HG03342 (cell line): Measurements from ENCODE around the gene METTL4.

Experiments used
- ATAC-seq: cut with Tn5 transposase; IDR thresholded peaks from one replicate; pipeline ENCODE4 v1.9.1; 2021; ENCODE audit warnings: mild to moderate bottlenecking, moderate library complexity; ENCODE audit not compliant: unreplicated experiment

METTL4 gene

DNA sequence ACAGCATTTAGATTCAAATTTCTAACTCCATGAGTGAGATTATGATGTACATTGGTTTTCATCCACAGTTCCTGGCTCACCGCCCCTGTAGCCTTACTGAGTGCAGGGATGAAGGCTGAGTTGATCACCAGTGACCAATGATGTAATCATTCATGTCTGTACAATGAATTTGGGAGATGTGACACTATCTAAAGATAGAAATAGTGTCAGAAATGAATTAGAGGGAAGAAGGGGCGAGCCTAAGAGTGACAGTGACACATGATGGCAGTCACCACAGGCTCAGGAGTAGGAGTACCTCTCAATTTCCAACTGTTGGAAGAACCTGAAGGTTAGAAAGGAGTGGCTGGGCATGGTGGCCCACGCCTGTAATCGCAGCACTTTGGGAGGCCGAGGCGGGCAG lies 3.2 kb downstream of the METTL4 start:
- no peak for ATAC-seq

DNA sequence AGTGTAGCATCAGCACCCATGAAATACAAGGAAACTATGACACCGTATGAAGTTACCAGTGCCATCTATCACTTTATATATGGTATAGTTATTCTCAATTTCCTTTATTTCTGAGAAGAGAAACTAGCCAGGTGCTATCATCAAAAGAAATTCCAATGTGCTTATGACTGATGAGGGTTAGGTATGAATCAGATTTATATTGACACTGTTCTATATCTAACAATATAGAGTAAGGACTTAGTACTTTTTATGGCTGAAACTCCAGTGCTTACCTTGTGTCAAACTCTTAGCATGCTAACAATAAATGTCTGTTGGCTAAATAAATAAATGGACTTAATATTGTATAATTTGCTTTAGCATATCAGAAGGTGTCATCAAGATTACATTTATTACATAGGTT lies 6.9 kb downstream of the METTL4 start:
- ATAC-seq = no peak

DNA sequence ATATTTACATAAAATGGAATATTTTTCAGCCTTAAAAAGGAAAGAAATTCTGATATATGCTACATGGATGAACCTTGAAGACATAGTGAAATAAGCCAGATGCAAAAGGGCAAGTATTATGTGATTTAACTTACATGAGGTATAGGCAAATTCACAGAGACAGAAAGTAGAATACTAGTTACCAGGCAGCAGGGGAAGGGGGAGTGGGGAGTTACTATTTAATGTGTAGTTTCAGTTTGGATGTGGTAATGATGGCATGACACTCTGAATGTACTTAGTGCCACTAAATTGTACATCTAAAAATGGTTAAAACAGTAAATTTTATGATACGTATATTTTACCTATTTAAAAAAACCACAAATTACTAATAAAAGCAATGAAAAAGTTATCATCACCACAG lies 12.1 kb downstream of the METTL4 start:
- ATAC-seq = no peak

DNA sequence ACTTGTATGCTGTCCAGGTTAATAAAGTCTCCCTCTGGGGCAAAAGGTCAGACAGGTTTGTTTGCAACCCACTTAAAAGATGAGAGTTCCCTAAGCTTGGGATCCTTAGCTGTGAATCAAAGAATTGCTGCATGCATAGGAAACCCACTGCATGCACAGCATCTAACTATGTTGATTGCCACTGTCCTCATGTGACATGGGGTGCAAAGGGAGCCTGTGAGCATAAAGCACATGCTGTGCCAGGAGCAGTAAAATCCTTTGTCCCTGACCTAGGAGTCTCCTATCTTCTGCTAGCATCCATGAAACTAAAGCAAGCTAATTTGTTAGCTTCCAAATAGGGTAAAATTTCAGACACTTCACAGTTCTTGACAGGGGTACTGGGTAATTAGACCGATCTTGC lies 13.8 kb downstream of the METTL4 start:
- no peak for ATAC-seq

DNA sequence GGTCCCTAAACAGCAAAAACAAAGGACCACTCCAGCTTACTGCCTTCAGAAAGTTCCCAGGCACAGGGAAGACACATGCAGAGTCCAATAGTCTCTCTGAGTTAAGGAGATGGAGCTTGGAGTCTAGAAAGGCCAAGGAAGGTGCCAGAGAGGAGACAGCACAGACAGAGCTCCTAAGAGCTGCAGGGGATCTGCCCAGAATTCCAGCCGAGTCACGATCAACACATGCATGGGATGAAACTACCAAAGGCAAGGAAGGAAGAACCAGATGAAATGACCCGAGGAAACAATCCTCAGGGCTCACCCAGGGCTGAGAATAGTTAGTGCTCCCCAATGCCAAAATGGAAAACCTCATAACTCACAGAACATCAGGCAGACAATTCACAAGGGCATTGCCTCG lies 15.4 kb downstream of the METTL4 start:
- no peak for ATAC-seq

DNA sequence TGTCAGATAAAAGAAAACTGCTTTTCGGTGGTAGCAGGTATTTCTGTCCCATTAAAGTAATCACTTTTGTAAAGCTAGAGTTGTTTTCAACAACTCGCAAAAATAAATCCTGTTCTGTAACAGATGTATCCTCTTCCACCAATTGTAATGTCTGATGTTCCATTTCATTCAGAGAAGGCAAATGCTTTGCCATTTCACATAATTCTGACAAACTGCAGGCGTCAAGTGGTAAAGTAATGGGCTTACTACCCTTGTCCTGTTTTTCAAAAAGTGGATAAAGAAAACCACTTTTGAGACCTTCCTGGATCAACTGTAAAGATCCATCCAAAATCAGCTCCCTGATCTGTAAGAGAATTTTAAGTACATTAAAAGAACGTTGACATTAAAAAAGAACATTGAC lies 16.6 kb downstream of the METTL4 start:
- ATAC-seq = no peak

DNA sequence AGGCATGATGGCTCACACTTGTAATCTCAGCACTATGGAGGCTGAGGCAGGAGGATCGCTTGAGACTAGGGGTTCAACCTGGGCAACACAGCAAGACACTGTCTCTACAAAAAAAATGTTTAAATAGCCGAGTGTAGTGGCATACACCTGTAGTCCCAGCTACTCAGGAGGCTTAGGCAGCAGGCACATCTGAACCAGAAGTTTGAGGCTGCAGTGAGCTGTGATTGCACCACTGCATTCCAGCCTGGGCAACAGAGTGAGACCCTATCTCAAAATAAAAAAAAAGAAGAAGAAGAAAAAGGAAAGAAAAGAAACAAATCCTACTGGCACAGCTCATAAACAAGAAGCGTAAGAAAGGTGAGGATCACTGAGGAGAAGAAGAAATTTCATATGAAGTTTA lies 19.9 kb downstream of the METTL4 start:
- ATAC-seq = no peak

DNA sequence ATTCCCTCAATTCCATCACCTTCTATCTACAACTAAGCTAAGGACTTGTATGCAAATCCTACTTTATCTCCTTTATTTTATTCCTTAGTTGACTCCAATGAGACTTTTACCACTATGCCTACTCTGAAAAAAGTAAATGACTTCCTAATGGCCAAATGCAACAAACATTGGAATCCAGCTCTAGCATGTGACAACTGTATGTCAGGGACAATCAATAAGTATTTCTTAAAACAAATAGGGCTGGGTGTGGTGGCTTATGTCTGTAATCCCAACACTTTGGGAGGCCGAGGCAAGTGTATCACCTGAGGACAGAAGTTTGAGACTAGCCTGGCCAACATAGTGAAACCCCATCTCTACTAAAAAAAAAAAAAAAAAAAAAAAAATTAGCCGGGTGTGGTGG lies 21.8 kb downstream of the METTL4 start:
- ATAC-seq = no peak

DNA sequence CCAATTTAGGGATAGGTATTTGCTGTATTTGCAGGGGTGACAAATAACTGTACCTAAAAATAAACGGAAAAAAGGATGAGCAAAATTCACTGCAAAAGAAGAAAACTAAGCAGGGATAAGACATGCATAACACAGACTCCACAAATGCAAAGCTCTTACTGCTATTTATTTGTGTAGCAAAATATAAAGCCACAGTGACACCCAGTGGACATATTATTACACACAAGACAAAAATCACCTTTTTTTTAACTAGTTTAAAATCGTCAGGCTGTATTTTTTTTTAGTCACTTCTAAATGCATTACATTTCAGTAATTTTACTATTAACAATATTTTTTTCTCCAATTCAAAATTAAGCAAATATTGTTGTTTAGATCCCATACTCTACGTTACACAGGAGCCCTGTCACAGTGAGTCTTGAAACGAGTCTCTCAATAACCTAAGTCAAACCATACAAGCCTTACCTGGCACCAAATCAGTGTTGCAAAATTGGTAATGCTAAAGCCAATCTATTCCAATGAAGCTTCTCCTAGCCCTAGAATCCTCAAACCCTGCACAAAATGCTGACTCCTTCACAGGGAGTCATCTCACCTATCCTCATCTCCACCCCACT lies 23.7 kb downstream of the METTL4 start:
- peak; percentile 54 for ATAC-seq

DNA sequence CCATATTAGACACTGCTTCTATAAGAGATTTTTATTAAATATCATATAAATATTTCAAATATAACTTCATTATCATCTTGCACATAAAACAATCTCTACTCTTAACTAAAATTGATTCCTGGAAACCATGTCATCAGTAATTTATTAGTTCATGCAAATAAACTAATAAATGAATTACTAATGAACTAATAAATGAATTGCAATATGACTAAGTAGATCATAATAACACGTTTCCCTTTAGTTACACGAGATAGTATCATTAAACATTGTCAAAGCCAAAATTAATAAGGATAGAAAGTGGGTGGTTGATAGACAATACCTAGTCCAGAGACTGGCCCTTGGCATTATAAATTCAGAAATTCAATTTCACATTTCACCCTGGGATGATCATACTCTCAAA lies 26.1 kb downstream of the METTL4 start:
- no peak for ATAC-seq

DNA sequence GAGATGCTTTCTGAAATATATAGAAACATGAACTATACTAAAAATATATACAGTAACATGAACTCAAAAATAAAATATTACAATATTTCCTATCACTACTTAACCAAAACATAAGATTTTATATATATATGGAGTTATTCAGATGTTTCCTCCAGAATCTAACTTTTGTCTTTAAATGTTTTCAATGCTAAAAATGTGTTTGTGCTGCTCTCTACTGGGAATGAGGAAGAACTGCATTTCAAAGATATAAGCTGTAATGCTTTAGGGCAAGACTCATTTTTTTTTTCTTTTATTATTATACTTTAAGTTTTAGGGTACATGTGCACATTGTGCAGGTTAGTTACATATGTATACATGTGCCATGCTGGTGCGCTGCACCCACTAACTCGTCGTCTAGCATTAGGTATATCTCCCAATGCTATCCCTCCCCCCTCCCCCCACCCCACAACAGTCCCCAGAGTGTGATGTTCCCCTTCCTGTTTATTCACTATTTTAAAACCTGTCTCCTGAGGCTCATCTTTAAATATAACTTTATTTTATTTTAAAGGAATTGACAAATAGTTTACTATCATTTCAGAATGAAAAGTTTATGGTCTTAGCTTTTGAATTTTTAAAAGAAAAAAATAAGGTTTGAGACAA lies 29.3 kb downstream of the METTL4 start:
- ATAC-seq = peak; percentile 77

DNA sequence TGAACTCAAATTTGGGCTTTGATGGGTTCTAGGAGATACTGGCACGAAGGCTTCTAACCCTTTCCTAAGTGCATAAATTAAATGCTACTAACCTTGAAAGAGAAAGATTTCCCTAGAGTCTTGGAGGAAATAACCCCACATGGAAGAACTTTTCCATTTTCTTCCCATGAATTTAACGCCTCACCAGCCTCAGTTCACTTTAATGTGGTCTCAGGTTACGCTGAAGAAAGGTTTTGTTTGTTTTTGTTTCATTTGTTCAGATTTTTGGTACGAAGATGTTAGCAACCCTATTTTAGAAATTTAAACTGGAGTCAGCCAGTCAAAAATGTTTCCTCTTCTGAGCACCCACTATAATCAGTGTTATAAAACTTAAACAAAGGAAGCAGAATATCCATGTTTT lies 30.7 kb downstream of the METTL4 start:
- no peak for ATAC-seq

DNA sequence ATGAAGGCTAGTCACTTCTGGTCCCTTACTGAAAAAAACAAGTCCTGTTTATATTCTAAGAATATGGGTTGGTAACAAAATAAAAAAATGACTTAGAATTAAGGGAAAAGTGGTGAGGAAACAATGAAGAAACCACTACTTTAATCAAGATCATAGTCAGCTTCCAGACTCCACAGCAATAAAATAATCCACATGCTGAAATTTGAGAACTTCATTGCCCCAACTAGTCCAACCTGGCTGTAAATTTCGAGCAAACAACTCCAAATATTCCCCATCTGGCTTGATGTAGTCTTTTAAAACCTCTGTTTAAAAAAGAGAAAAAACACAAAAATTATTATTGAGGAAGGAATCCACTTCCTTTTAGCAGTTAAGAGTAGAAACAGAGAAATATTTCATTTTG lies 32.5 kb downstream of the METTL4 start:
- ATAC-seq = no peak

DNA sequence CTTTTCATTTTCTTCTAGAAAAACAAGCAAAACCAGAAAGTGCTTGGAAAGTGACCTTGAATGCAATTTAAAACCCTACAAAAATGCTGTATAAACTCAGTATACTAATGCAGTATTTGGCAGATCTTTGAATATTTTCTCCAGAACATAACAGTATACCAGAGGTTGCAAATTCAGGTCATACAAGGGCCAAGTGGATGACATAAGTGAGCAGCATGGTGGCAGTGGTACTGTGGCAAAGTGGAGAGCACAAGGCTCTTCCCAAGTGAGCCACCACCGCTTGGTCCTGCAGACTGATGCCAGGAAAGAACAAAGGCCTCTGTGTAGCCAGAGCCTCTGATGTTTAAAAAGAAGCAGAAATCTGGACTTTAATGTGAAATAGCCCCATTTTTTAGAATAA lies 33.1 kb downstream of the METTL4 start:
- ATAC-seq = no peak

DNA sequence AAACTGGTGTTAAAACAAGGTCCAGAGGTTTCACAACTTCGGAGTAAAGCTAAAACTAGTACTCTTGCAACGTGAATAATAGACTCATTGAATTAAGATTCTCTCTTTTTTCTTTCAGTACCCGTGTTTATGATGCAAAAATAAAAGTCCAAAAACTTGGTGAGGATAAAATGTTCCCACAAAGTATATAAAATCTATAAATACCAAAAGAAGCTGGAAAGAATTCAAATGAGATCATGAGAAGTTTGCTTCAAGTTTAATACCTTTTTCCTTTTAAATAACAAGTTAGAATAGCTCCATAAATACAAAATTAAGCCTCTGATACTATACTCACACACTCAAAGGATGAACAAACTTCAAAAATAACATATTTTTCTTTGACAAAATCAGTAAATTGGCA lies 34.0 kb downstream of the METTL4 start:
- ATAC-seq = no peak

DNA sequence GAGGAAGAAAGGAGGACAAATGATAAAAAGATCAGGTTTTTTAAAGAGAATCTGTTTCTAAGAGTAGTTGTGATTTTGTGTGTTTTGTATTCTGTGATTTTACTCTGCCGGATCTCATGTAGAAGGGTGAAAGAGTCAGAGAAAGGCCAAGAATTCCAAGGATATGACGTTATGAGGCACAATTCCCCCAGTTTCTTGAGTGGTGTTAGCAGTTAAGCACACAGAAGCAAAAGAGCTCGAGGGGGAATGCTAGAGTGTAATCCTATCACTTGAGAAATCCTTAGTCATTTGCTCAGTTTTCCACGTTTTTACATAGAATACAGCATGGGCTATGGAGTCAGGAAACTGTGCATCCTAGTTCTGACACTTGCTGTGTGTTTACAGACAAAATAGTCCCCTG lies 34.8 kb downstream of the METTL4 start:
- ATAC-seq = no peak

DNA sequence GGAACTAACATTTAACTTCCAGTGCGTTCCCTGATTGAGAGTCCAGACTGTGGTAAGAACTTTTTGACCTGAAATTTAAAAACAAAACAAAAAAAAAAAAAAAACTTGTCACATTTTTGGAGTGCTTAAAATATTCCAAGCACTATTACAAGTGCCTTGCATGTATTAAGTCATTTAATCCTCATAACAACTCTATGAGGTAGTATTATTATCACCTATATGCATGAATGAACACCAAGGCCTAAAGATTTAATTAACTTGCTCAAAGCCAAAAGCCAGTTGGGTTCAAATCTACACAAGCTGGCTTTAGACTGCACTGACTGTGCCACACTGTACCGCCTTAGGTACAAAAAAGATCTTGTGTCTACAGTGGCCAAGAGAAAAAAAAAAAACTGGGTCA lies 35.2 kb downstream of the METTL4 start:
- ATAC-seq = no peak

DNA sequence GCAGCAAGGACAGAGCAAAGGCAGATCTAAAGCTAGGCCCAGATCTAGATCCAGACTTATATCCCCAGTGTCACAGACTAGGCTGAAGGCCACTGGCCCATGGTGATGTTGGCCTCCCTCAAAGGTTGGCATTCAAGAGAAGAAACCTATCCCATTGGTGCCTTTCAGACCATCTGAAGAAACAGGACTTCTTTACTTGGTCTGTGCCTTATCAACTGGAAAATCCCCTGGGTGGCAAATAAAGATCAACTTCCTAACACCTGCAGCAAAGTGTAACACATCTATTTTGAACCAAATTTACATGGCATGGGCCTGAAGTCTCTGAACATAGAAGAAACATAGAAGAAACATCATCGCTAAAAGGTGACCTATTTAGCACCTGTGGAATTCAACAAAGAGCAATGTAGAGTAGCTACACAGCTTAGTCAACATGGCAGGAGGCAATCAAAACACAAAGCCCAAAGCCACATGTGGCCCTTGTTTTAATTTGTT lies 35.8 kb downstream of the METTL4 start:
- ATAC-seq = no peak

DNA sequence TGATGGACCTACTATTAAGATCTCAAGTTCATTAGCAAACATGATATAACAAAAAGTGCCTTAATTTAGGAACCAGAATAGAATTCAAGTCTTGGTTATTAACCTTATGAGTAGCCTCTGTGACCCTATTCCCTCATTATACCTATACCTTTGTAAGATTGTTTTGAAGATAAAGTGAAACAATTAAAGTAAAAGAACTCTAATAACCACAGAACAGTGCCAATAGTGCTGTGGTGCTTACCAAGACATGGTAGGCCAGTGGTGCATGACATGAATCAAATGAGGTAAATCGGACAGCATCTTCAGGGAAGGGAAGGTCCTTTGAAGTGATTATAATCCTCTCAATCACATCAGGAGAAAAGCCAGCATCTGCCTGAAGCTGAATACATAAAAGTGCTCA lies 36.4 kb downstream of the METTL4 start:
- ATAC-seq = no peak

DNA sequence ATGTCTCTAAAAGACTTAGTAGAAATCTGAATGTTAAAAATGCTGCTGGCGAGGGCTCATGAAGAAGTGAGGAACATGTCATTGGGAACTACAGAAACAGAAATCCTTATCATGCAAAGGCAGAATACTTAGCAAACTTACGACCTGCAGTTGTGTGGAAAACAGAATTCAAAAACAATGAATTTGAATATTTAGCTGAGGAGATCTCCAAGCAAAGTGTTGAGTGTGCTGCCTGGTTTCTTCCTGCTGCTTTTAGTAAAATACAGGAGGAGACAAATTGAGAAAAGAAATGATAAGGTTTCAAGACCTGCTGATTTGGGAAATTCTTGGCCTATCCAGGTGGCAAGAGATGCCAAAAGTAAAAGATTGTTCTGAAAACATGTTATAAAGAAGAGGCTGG lies 38.5 kb downstream of the METTL4 start:
- no peak for ATAC-seq

DNA sequence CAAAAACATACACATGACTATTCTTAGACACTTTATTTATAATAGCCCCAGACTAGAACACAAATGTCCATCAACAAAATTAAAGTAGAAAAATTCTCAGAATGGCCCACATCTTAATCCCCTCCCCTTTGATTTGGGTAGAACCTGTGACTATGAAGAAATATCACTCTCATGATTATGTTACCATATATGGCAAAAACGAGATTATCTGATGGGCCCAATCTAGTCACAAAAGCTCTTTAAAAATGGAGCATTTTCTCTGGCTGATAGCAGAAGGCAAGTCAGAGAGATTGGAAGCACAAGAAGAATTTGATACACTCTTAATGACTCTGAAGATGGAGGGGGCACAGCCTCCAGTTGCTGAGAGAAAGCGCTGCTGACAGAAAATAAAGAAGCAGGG lies 39.6 kb downstream of the METTL4 start:
- ATAC-seq = no peak

DNA sequence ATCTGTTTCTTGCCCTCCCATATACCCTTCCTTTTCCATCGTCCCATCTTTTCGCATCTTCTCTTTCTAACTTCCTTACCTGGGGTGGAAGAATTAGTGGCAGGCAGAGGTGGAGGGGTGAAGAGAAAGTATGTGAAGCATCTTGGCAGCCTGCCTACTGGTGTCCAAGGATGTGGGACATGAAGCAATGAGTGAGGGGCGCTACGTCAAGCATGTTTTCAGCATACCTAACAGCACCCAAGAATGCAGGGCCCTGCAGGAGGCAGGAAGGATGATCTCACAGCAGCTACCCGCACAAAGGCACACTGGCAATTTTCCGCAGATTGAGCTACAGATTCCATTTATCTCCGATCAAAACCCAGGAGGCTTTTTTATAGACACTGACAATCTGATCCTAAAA lies 42.2 kb downstream of the METTL4 start:
- ATAC-seq = no peak

DNA sequence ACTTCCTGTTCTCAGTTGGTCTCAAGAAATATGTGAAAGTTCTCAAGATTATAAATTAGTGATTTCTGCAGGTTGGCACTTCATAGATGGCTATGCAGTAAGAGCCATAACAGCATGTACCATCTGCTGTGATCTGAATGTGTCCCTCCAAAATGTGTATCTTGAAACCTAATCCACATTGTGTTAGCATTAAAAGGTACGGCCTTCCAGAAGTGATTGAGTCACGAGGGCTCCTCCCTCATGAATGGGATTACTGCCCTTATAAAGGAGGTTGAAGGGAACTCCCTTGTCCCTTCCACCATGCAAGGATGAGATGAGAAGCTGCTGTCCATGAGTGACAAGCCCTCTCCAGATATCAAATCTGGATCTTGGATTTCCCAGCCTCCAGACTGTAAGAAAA lies 45.0 kb downstream of the METTL4 start:
- ATAC-seq = no peak
